Measurements from ENCODE around the gene PEMT. TPM values are rescaled to one million over a fixed set of nuclear protein-coding genes. Genes with fewer than 3 reads are reported as not detected.

PEMT gene
- total and polyA plus RNA-seq, 2 donors from 2014 or later = 36.8 to 52.1 TPM

DNA sequence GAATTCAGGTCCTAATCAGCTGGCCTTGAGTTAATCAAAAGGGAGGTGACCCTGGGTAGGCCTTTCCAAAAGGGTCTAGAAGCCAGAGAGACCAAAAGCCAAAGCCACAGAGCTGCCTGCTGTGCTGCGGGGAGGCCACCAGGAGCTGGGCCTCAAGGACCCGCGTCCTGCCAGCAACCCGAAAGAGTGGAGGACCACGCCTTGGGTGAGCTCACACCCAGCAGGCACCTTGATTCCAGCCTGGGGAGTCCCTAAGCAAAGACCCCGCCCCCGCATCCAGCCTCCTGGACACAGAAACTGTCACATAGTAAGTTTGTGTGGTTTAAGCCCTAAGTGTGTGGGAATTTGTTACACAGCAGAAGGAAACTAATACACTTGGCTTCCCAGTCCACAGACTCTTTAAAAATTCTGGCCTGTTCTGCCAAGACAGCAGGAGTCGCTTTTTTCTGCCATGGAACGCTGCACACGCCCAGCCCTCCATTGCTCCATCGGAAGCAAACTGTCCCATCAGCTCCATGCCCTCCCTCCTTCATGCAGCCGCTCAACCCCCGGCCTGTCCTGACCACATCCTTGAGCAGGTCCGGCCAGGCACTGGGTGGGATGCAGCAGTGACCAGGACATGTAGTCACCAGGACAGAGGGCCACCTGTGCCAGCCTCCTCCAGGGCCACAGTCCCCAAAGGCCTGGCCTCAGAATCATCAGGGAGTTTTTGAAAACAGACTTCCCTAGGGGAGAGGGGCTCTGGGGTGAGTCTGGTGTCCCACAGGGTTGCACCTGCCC lies 74.4 kb downstream of the PEMT start:
- intact Hi-C loops (cut with DNase I) = no loop called here
- TF ChIP-seq, protein P1, sequence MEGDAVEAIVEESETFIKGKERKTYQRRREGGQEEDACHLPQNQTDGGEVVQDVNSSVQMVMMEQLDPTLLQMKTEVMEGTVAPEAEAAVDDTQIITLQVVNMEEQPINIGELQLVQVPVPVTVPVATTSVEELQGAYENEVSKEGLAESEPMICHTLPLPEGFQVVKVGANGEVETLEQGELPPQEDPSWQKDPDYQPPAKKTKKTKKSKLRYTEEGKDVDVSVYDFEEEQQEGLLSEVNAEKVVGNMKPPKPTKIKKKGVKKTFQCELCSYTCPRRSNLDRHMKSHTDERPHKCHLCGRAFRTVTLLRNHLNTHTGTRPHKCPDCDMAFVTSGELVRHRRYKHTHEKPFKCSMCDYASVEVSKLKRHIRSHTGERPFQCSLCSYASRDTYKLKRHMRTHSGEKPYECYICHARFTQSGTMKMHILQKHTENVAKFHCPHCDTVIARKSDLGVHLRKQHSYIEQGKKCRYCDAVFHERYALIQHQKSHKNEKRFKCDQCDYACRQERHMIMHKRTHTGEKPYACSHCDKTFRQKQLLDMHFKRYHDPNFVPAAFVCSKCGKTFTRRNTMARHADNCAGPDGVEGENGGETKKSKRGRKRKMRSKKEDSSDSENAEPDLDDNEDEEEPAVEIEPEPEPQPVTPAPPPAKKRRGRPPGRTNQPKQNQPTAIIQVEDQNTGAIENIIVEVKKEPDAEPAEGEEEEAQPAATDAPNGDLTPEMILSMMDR (IDR thresholded peaks at IDR 0.05; ENCODE audit: borderline replicate concordance, extremely low read depth, insufficient read depth) = no peak
- Histone ChIP-seq H3K4me3 (ENCODE audit: low read length in 3 of 3) (no peak overlapping the region), H3K27me3 (ENCODE audit: control insufficient read depth, insufficient read depth, low read length) (no peaks in the 10 kb centered on the region), H3K9ac (ENCODE audit: low read length in 3 of 3) (no peak overlapping the region), H3K4me1 (ENCODE audit: control insufficient read depth in 2 of 3, insufficient read depth in 2 of 3, low read depth in 1 of 3, low read length in 3 of 3) (no peaks in the 10 kb centered on the region), H3K36me3 (ENCODE audit: control insufficient read depth in 2 of 3, insufficient read depth in 3 of 3, low read length in 3 of 3) (no peaks in the 10 kb centered on the region), H3K27ac (ENCODE audit: low read depth in 2 of 2, low read length in 2 of 2) (no peak overlapping the region), H3K9me3 (ENCODE audit: control insufficient read depth in 2 of 3, insufficient read depth in 1 of 3, low read length in 3 of 3) (no peaks in the 10 kb centered on the region)
- FAIRE-seq (no peak), DNase-seq (peak in 1 of 5 donors; percentile 58)

DNA sequence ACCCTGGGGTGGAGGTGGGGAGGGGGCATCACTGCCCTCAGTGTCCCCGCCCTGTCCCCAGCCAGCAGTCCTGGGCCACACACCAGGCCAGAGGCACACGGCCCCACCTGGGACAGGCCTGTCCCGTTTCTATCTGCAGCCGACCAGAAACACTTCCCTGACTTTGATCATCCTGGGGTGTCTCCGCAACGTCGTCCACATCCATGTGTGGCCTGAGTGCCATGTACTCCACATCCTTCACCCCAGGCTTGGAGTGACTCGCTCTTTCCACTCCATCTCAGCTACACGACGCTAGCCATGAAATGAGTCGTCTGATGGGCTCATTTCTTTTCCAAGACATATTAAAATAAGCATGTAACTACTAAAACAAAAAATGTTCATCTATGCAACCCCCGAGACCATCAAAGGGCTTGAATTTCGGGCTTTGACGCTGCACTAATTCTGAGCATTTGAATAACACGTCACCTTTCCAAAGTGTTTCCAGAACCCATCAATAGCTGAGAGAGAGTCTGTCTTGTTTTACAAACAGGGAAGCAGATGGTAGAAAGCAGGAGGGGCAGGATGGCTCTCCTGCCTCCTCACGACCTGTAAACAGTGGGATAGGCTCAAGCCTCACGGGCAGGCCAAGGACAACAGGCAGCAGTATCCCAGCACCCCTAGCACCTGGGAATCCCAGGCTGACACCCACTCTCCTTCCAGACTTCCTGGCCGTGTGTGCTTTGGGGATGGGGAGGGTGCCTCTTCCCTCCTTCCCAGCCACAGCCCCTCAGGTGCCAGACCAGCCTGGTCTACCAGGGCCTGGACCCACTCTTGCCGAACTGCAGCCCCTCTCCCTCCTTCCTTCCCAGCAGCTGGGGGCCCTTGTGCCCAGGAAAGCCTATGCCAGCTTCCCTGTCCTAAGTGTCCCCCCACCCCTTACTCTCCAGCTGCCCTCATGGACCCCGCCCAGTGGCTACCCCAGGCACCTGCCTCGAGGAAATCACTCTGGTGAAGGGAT lies 75.3 kb downstream of the PEMT start:
- Histone ChIP-seq H3K27ac (ENCODE audit: low read depth in 2 of 2, low read length in 2 of 2) (no peak overlapping the region), H3K9ac (ENCODE audit: low read length in 3 of 3) (no peak overlapping the region), H3K4me1 (ENCODE audit: control insufficient read depth in 2 of 3, insufficient read depth in 2 of 3, low read depth in 1 of 3, low read length in 3 of 3) (no peaks in the 10 kb centered on the region), H3K36me3 (ENCODE audit: control insufficient read depth in 2 of 3, insufficient read depth in 3 of 3, low read length in 3 of 3) (no peaks in the 10 kb centered on the region), H3K9me3 (ENCODE audit: control insufficient read depth in 2 of 3, insufficient read depth in 1 of 3, low read length in 3 of 3) (no peaks in the 10 kb centered on the region), H3K4me3 (ENCODE audit: low read length in 3 of 3) (no peak overlapping the region), H3K27me3 (ENCODE audit: control insufficient read depth, insufficient read depth, low read length) (no peaks in the 10 kb centered on the region)
- DNase-seq = peak in 1 of 5 donors; percentile 43
- TF ChIP-seq, protein P1 (IDR thresholded peaks at IDR 0.05; ENCODE audit: borderline replicate concordance, extremely low read depth, insufficient read depth) = no peak
- FAIRE-seq = no peak
- intact Hi-C loops (cut with DNase I) = no loop called here

DNA sequence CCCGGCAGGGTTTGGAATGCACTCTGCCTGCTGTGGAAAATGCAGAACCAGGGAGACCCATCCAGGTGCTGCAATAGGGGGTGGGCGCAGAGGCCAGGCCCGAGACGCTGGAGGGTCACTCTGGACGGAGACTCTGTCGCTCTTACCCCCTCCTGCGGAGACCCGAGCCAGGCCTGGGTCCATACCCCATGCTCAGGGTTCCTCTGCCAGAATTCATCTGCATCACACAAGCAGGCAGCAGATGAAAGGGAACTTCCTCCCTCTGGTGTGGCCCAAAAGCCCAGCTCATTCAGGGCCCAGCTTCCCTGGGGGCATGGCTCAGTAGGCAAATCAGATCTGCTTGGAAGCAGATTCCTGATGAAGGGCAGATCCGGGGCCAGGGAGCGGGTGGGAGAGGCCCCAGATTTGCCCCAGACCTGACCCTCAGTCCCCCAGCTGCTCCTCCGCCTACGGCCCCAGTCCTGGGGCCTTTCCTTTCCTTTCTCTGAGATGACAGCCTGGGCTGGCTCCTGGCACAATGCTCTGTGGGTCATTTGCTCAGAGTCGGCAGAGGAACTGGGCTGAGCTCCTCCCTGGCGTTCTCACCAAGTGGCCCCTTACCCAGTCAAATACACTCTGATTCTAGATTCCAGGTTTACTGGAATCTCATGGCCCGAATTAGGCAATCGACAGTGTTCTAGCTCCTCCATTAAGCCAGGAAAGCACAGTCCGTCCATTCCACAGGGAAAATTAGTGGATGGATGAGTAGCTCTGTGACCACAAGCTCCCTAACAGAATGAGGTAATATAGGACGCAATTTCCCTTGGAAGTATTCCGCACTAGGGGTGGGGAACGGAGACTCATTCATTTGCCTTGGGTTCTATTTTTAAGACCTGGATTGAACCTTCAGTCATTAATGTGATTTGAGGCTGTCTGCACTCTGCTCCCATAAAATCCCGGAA lies 76.2 kb downstream of the PEMT start:
- Histone ChIP-seq H3K36me3 (ENCODE audit: control insufficient read depth in 2 of 3, insufficient read depth in 3 of 3, low read length in 3 of 3) (no peaks in the 10 kb centered on the region), H3K4me3 (ENCODE audit: low read length in 3 of 3) (no peak overlapping the region), H3K27me3 (ENCODE audit: control insufficient read depth, insufficient read depth, low read length) (no peaks in the 10 kb centered on the region), H3K9ac (ENCODE audit: low read length in 3 of 3) (no peak overlapping the region), H3K9me3 (ENCODE audit: control insufficient read depth in 2 of 3, insufficient read depth in 1 of 3, low read length in 3 of 3) (no peaks in the 10 kb centered on the region), H3K27ac (ENCODE audit: low read depth in 2 of 2, low read length in 2 of 2) (no peak overlapping the region), H3K4me1 (ENCODE audit: control insufficient read depth in 2 of 3, insufficient read depth in 2 of 3, low read depth in 1 of 3, low read length in 3 of 3) (no peaks in the 10 kb centered on the region)
- intact Hi-C loops (cut with DNase I) = no loop called here
- no peak for FAIRE-seq
- TF ChIP-seq, protein P1 (IDR thresholded peaks at IDR 0.05; ENCODE audit: borderline replicate concordance, extremely low read depth, insufficient read depth) = no peak
- peak in 3 of 5 donors; percentile 19 to 39 (median 27) for DNase-seq

Data from kidney (tissue), 14 donors.